Breast epithelium (tissue), 3 donors: ENCODE data around the gene NIPSNAP2.

Experiments
- POLR2A ChIP-seq: fragments of 450-650 bp; IDR thresholded peaks from one replicate; pipeline ENCODE4 v1.6.1; 2016; ENCODE audit warnings: antibody characterized with exemption, mild to moderate bottlenecking, moderate library complexity
- POLR2AphosphoS5 ChIP-seq, 3 donors: sonication (generic); formaldehyde crosslinking; IDR thresholded peaks; one replicate each; pipeline ENCODE4 v1.6.1; 2017; ENCODE audit warnings: antibody characterized with exemption in 3 of 3
- TF ChIP-seq, protein P1 (sequence below), 3 donors: fragments of 450-650 bp; IDR thresholded peaks; one replicate each; pipeline ENCODE4 v1.5.1; 2016 to 2017; ENCODE audit warnings: antibody characterized with exemption in 3 of 3, mild to moderate bottlenecking in 3 of 3, moderate library complexity in 3 of 3

DNA sequence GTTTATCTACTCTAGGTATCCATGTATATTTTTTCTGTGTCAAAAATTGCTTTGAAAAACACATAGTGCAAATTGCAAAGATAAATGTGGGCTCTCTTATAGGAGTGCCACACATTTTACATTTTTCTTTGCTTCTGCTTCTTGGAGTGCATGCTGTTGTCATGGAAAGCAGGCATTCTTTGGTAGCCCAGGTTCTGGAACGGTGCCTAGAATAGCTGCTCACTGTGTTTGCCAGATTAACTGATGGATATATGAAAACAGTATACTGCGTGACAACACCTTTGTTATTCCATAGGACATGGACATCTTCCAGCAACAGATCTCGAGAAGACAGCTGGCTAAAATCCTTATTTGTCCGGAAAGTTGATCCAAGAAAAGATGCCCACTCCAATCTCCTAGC is 13.4 kb downstream of the NIPSNAP2 start:
- TF ChIP-seq, protein P1, sequence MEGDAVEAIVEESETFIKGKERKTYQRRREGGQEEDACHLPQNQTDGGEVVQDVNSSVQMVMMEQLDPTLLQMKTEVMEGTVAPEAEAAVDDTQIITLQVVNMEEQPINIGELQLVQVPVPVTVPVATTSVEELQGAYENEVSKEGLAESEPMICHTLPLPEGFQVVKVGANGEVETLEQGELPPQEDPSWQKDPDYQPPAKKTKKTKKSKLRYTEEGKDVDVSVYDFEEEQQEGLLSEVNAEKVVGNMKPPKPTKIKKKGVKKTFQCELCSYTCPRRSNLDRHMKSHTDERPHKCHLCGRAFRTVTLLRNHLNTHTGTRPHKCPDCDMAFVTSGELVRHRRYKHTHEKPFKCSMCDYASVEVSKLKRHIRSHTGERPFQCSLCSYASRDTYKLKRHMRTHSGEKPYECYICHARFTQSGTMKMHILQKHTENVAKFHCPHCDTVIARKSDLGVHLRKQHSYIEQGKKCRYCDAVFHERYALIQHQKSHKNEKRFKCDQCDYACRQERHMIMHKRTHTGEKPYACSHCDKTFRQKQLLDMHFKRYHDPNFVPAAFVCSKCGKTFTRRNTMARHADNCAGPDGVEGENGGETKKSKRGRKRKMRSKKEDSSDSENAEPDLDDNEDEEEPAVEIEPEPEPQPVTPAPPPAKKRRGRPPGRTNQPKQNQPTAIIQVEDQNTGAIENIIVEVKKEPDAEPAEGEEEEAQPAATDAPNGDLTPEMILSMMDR (IDR thresholded peaks at IDR 0.05), result no peak
- TF ChIP-seq POLR2A (no peak), POLR2AphosphoS5 (IDR thresholded peaks at IDR 0.05) (no peak)
